HG03460 (cell line): ENCODE results near the gene TGFB1.
"Not testable (repeated sequence)": the region's sequence is repeated elsewhere in the genome, so short reads cannot be mapped to it uniquely, and the experiment has no call there.

Source experiments
- ATAC-seq: cut with Tn5 transposase; IDR thresholded peaks from one replicate; pipeline ENCODE4 v1.9.1; 2021; ENCODE audit not compliant: unreplicated experiment

Gene TGFB1

GRCh38 chr19:41304706-41305483 lies 48.8 kb downstream of the TGFB1 start:
- no peak for ATAC-seq

- ATAC-seq = no peak
Measured at GRCh38 chr19:41303954-41304353, 49.8 kb downstream of the TGFB1 start.

GRCh38 chr19:41302624-41303351 lies 50.9 kb downstream of the TGFB1 start:
- ATAC-seq = peak; percentile 50

GRCh38 chr19:41300555-41300954 lies 53.2 kb downstream of the TGFB1 start:
- ATAC-seq = no peak

- no peak for ATAC-seq
Measured at GRCh38 chr19:41299755-41300089, 54.0 kb downstream of the TGFB1 start.

GRCh38 chr19:41299046-41299754 lies 54.5 kb downstream of the TGFB1 start:
- ATAC-seq = no peak

GRCh38 chr19:41298348-41298964 lies 55.3 kb downstream of the TGFB1 start:
- ATAC-seq = no peak

- ATAC-seq = peak; percentile 62
Measured at GRCh38 chr19:41297628-41298347, 55.9 kb downstream of the TGFB1 start.

- ATAC-seq = no peak
Measured at GRCh38 chr19:41296433-41296871, 57.3 kb downstream of the TGFB1 start.

- no peak for ATAC-seq
Measured at GRCh38 chr19:41295499-41295898, 58.2 kb downstream of the TGFB1 start.

GRCh38 chr19:41294393-41294792 lies 59.3 kb downstream of the TGFB1 start:
- no peak for ATAC-seq

GRCh38 chr19:41289814-41290213 lies 63.9 kb downstream of the TGFB1 start:
- not testable (repeated sequence) for ATAC-seq

GRCh38 chr19:41288673-41289530 lies 64.8 kb downstream of the TGFB1 start:
- no peak for ATAC-seq
